KG1 (cell line): ENCODE data around the gene NGDN.

Experiments
- DNase-seq: peaks from one replicate; lab custom pipeline; 2025; lab: John Stamatoyannopoulos, UW

Gene NGDN

DNA sequence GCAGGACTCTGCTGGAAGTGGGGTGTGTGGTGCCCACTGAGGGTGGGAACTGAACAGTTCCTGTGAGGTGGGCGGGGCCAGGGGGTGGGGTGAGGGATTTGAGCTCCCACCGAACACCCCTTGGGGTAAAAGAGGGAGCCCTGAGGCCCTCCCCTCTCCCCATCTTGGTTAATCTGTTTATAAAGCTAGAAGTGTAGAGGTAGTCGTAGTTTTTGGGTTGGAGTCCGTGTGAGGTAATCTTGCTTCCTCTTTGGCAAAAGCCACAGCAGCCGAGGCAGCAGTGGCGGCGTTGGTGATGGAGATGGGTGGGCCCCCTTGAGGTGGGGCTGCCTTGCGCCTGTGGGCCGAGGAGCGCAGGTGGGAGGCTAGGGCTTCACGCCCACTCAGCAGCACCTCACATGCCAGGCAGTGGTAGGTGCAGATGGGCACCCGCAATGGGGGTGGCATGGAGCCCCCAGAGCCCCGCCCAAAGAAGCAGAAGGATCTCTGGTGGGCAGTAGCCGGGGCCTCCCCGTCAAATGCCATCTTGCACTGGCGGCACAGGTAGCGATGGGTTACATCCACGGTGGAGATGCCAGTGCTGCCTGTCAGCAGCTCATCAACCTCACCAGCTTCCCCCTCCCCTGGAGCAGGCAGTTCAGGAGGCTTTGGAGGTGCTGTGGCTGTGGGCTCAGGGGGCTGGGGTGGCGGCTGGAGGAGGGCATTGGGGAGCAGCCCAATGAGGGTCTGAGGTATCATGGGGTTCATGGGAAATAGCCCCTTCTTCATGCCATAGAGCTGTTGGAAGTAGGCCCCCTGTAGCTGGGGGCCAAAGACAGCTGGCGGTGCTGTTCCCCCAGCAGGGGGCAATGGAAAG is 52.5 kb downstream of the NGDN start:
- no peak for DNase-seq

DNA sequence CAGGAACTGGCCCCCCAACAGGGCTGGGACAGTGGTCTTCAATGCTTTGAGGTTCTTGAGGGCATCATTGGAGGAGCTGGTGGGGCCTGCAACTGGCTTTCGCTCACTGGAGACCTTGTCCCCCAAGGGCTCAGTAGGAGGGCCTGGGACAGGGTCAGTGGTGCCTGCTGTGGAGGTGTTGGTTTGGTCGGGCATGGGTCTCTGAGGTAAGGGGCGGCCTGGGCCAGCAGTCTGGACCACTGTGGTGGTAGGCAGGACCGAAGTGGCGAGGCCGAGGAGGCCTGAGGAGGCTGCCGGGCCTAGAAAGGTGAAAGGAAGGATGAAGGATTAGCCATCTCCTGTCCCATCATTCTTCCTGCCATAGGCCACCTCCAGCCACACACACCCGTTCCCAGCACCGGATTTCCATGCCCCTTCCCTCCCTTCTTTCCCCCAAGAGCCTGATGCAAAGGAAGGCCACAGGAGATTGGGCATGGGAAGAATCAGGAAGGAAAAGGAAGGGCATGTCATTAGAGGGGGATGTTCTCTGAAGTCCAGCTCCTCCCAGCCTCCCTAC is 53.2 kb downstream of the NGDN start:
- no peak for DNase-seq

DNA sequence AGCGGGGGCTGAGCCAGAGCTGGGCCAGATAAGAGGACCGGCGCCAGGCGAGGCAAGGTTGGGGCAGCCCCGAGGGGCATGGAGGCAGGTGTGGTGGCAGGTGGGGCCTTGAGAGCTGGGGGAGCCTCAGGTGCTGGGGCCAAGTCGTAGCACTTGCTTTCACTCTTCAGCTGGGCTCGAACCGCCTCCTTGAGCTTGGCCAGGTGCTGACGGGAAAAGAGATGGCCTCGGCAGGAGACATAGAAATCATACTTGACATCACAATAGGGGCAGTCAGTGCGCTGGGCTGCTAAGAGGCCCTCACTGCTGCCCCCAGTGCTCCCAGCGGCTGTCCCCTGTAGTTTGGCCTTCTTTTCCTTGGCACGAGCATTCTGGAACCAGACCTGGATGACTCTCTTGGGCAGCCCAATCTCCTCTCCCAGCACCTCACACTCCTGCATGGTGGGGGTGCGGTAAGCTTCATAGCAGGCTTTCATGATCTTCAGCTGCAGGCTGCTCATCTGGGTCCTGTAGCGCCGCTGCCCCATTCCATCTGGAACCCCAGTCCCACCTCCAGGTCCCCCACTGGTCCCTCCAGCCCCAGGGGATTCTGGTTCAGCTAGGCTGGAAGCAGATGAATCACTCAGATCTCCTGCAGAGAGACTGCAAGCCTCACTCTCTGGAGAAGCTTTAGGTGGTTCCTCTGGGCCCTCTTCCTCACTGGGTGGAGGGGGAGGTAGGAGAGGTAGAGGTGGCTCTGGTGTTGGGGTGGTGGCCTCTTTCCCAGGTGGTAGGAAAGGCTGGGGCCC is 53.9 kb downstream of the NGDN start:
- DNase-seq = no peak

DNA sequence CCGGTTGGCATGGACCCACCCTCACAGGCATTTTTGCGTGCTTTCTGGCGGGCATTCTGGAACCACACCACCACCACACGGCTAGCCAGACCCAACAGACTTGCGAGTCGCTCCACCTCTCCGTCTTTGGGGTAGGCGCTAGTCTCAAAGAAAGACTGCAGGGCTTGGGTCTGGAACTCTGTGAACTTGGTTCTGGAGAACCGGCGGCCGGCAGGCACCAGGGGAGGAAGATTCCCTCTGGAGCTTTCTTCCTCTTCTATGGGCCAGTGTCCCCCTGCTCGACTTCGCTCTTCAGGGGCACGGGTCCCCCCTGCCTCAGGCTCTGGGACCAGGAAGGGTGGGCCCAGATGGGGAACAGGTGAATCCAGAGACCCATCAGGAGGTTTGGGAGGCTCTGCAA is 55.5 kb downstream of the NGDN start:
- DNase-seq = no peak

DNA sequence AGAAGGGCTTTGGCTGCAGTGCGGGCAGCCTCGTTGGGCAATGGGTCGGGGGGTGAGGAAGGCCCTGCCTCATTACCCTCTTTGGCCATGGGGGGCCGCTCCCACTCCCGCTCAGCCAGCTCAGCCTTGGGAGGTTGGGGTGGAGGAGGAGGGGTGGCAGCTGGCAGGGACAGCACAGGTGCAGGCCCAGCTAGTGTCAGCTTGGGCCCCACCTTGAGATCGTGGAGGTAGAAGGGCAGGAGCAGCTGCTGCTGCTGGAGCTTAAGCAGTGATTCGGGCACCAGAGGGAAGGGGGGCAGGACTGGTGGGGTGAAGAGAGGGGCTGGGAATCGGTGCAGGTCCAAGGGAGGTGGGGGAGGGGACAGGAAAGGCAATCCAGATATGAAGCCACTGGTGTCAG is 56.1 kb downstream of the NGDN start:
- DNase-seq = no peak
